ENCODE measurements around the gene SSC5D.

The SSC5D gene

GRCh38 chr19:55473225-55474012 is 14.8 kb upstream of the SSC5D start:
- CTCF ChIA-PET = interaction anchor here (0.7 to 7.0 kb wide), 4 partner anchors 14 to 166 kb away, joined by 3 to 63 read pairs (median 3); partner anchors contain the start of gene ZNF865

GRCh38 chr19:55474269-55475265 is 13.7 kb upstream of the SSC5D start:
- no peaks in the 10 kb centered on the region for H3K9me3 ChIP-seq (ENCODE audit: control insufficient read depth, insufficient read depth, low read depth, low read length)
- ChIA-PET POLR2A (interaction anchor here (0.6 to 3.0 kb wide), 4 partner anchors 11 to 114 kb away, joined by 3 to 44 read pairs (median 8); partner anchors contain the start of genes ISOC2 and NAT14), CTCF (interaction anchor here (0.6 to 7.0 kb wide), 11 partner anchors 7 to 587 kb away, joined by 3 to 85 read pairs (median 3); partner anchors contain the start of gene ZNF865)
- no peaks in the 10 kb centered on the region for H3K36me3 ChIP-seq (ENCODE audit: control insufficient read depth in 2 of 2, insufficient read depth in 1 of 2, low read length in 2 of 2)
- TF ChIP-seq SCRT1 (tag by site-specific recombination; IDR thresholded peaks at IDR 0.05; ENCODE audit: borderline replicate concordance) = peak; percentile 49; the same call in 1 of the 2 replicates
- no peak for TF ChIP-seq ZNF707 (tag by site-specific recombination; IDR thresholded peaks at IDR 0.05)
- TF ChIP-seq ZNF121 (tag by site-specific recombination; IDR thresholded peaks at IDR 0.05) = peak; percentile 89; the same call in 1 of the 2 replicates
- peak; percentile 77 for TF ChIP-seq SCRT2 (tag by site-specific recombination; IDR thresholded peaks at IDR 0.05)
- TF ChIP-seq, protein P1, sequence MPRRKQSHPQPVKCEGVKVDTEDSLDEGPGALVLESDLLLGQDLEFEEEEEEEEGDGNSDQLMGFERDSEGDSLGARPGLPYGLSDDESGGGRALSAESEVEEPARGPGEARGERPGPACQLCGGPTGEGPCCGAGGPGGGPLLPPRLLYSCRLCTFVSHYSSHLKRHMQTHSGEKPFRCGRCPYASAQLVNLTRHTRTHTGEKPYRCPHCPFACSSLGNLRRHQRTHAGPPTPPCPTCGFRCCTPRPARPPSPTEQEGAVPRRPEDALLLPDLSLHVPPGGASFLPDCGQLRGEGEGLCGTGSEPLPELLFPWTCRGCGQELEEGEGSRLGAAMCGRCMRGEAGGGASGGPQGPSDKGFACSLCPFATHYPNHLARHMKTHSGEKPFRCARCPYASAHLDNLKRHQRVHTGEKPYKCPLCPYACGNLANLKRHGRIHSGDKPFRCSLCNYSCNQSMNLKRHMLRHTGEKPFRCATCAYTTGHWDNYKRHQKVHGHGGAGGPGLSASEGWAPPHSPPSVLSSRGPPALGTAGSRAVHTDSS (tag by site-specific recombination; IDR thresholded peaks at IDR 0.05) = no peak
- H3K4me1 ChIP-seq (ENCODE audit: control insufficient read depth, insufficient read depth, low read length) = peaks cover 8% of the 10 kb centered on the region; the same call in 1 of the 2 replicates
- no peak overlapping the region for H3K27ac ChIP-seq (ENCODE audit: extremely low read depth, low read depth, low read length)
- no peak overlapping the region for H3K4me3 ChIP-seq (ENCODE audit: low read depth, low read length)

More at GRCh38 chr19:55473225-55474012, 14.8 kb upstream of the SSC5D start:
- TF ChIP-seq ZNF398 (tag by site-specific recombination; IDR thresholded peaks at IDR 0.05) (0 out of 2 replicates have a peak, but pooled peaks have one; percentile 52), ZNF121 (tag by site-specific recombination; IDR thresholded peaks at IDR 0.05) (0 out of 2 replicates have a peak, but pooled peaks have one; percentile 35), ZNF600 (tag by site-specific recombination; IDR thresholded peaks at IDR 0.05) (peak; percentile 77), ZIC2 (tag by site-specific recombination; IDR thresholded peaks at IDR 0.05) (peak; percentile 89), ZNF341 (tag by site-specific recombination; IDR thresholded peaks at IDR 0.05; ENCODE audit: low read depth) (peak; percentile 31; the same call in 1 of the 2 replicates), GLIS1 (tag by site-specific recombination; IDR thresholded peaks at IDR 0.05) (peak; percentile 74), ZNF138 (tag by site-specific recombination; IDR thresholded peaks at IDR 0.05; ENCODE audit: borderline replicate concordance) (no peak), YY2 (tag by site-specific recombination; IDR thresholded peaks at IDR 0.05) (no peak), INSM2 (tag by site-specific recombination; IDR thresholded peaks at IDR 0.05) (no peak)
- Histone ChIP-seq H3K4me3 (ENCODE audit: low read depth, low read length) (no peak overlapping the region), H3K27ac (ENCODE audit: extremely low read depth, low read depth, low read length) (no peak overlapping the region), H3K4me1 (ENCODE audit: control insufficient read depth, insufficient read depth, low read length) (peaks cover 8% of the 10 kb centered on the region; the same call in 1 of the 2 replicates), H3K36me3 (ENCODE audit: control insufficient read depth in 2 of 2, insufficient read depth in 1 of 2, low read length in 2 of 2) (no peaks in the 10 kb centered on the region), H3K9me3 (ENCODE audit: control insufficient read depth, insufficient read depth, low read depth, low read length) (no peaks in the 10 kb centered on the region)
- POLR2A ChIA-PET = interaction anchor here (1.8 kb wide), 1 partner anchor 12 kb away, joined by 11 read pairs; the partner anchor contains the start of gene ISOC2
